NCI-H2171 treated with DMSO at 0.1 percent for 48 hours (cell line): Measurements from ENCODE around the gene KMT2A.
"Not testable (repeated sequence)": the region's sequence is repeated elsewhere in the genome, so short reads cannot be mapped to it uniquely, and the experiment has no call there.

Experiments
- DNase-seq: peaks from one replicate; lab custom pipeline; 2025; lab: John Stamatoyannopoulos, UW

Gene KMT2A

GRCh38 chr11:118533769-118534729, 97.8 kb downstream of the KMT2A start:
- no peak for DNase-seq

GRCh38 chr11:118535261-118535660, 99.0 kb downstream of the KMT2A start:
- no peak for DNase-seq

GRCh38 chr11:118536726-118537125, 100.4 kb downstream of the KMT2A start:
- no peak for DNase-seq

- no peak for DNase-seq
Measured at GRCh38 chr11:118537409-118537980, 101.2 kb downstream of the KMT2A start.

- DNase-seq, result no peak
Measured at GRCh38 chr11:118544010-118544646, 107.8 kb downstream of the KMT2A start.

GRCh38 chr11:118544647-118545010, 108.3 kb downstream of the KMT2A start:
- DNase-seq, result no peak

- no peak for DNase-seq
Measured at GRCh38 chr11:118545533-118545932, 109.2 kb downstream of the KMT2A start.

- DNase-seq, result no peak
Measured at GRCh38 chr11:118547132-118547531, 110.8 kb downstream of the KMT2A start.

- DNase-seq, result no peak
Measured at GRCh38 chr11:118552341-118552740, 116.0 kb downstream of the KMT2A start.

GRCh38 chr11:118560806-118561205, 124.5 kb downstream of the KMT2A start:
- DNase-seq, result no peak

GRCh38 chr11:118565051-118565450, 128.8 kb downstream of the KMT2A start:
- DNase-seq, result no peak

GRCh38 chr11:118569670-118570069, 133.4 kb downstream of the KMT2A start:
- DNase-seq, result no peak

GRCh38 chr11:118570787-118571186, 134.5 kb downstream of the KMT2A start:
- no peak for DNase-seq

- not testable (repeated sequence) for DNase-seq
Measured at GRCh38 chr11:118571701-118572060, 135.4 kb downstream of the KMT2A start.

GRCh38 chr11:118572061-118572980, 136.0 kb downstream of the KMT2A start, which contains the start of gene ARCN1:
TSS of gene ARCN1 (plus strand) at chr11:118572409. CDS start at chr11:118572548, 139 bp downstream.
- peak; percentile 63 for DNase-seq

GRCh38 chr11:118572981-118573550, 136.8 kb downstream of the KMT2A start:
- peak; percentile 7 for DNase-seq

- DNase-seq, result no peak
Measured at GRCh38 chr11:118574636-118575035, 138.3 kb downstream of the KMT2A start.
